HCT116 (cell line): ENCODE measurements around the gene TAS1R2. TPM values are rescaled to one million over a fixed set of nuclear protein-coding genes. Genes with fewer than 3 reads are reported as not detected.

ENCODE experiments used
- ATAC-seq: fragments of 200-7000 bp; cut with Tn5 transposase; 2 replicates; pipeline ENCODE4 v1.9.1; 2020; ENCODE audit warnings: mild to moderate bottlenecking, moderate library complexity
- BruUV-seq: library from RNA; stranded (reverse); fragments of 400-500 nt; replicated peaks from 2 replicates; lab custom pipeline; 2021; lab: Mats Ljungman, UMichigan
- CTCF ChIA-PET: fragments of 300-600 bp; sonication (Branson Sonifier 250); formaldehyde crosslinking; loops from one replicate; lab custom pipeline; 2021; ENCODE audit warnings: antibody characterized with exemption; lab: Charles Lee
- POLR2A ChIA-PET: fragments of 300-600, 350-600 bp; sonication (Branson Sonifier 250); formaldehyde crosslinking; loops from one replicate; lab custom pipeline; 2021; ENCODE audit warnings: antibody characterized with exemption; lab: Charles Lee
- RAD21 ChIA-PET, 2 experiments: fragments of 300-600 bp; sonication (Branson Sonifier 250); formaldehyde crosslinking; loops; one replicate each; lab custom pipeline; 2023; ENCODE audit warnings: low total read pairs in 2 of 2; ENCODE audit not compliant: uncharacterized antibody in 2 of 2, unreplicated experiment in 2 of 2, low non-redundant PET in 1 of 2; lab: Charles Lee
- DNase-seq: peaks from one replicate; pipeline ENCODE4 v3.0.0-alpha.2; 2010; ENCODE audit warnings: low read depth, low spot score
- H2AFZ ChIP-seq: fragments of 200-600 bp; shearing (Covaris generic), sonication (generic); 2 replicates; pipeline ENCODE4 v1.6.1; 2017; ENCODE audit warnings: low read depth, mixed run types, mixed read lengths, antibody characterized with exemption, low read length; ENCODE audit not compliant: poor library complexity, severe bottlenecking
- H3K27ac ChIP-seq: 2 replicates; pipeline ENCODE4 v1.5.1; 2012; ENCODE audit warnings: low read depth, low read length
- H3K27me3 ChIP-seq: fragments of 200-600 bp; sonication (generic); 2 replicates; pipeline ENCODE4 v1.6.1; 2016; ENCODE audit warnings: mixed run types, low read length, mixed read lengths; ENCODE audit not compliant: insufficient read depth
- H3K36me3 ChIP-seq, 2 experiments: fragments of 200-500 bp in 1 of 2; fragments of 200-600 bp in 1 of 2; sonication (Bioruptor generic) in 1 of 2; sonication (generic) in 1 of 2; 2 replicates each; pipeline versions ENCODE4 v1.5.1 to v1.6.1; 2014 to 2016; ENCODE audit warnings: low read length in 2 of 2, inconsistent platforms in 1 of 2, mixed read lengths in 1 of 2, mixed run types in 1 of 2; ENCODE audit not compliant: insufficient read depth in 2 of 2, control insufficient read depth in 1 of 2
- H3K4me1 ChIP-seq, 2 experiments: fragments of 200-600 bp in 1 of 2; sonication (generic) in 1 of 2; 2 replicates each; pipeline versions ENCODE4 v1.5.1 to v1.6.1; 2012 to 2017; ENCODE audit warnings: low read length in 2 of 2, inconsistent platforms in 1 of 2, mild to moderate bottlenecking in 1 of 2, mixed read lengths in 1 of 2, mixed run types in 1 of 2, moderate library complexity in 1 of 2; ENCODE audit not compliant: insufficient read depth in 2 of 2, control insufficient read depth in 1 of 2
- H3K4me2 ChIP-seq: fragments of 200-600 bp; sonication (generic); 2 replicates; pipeline ENCODE4 v1.6.1; 2017; ENCODE audit warnings: mixed run types, low read length, mixed read lengths
- H3K4me3 ChIP-seq, 2 experiments: fragments of 200-600 bp in 1 of 2; sonication (generic) in 1 of 2; replicated peaks in 1 of 2; 2 replicates each; pipeline ENCODE4 v1.5.1; 2011 to 2016; ENCODE audit warnings: low read length in 2 of 2, control low read depth in 1 of 2, low read depth in 1 of 2, mild to moderate bottlenecking in 1 of 2, mixed read lengths in 1 of 2, mixed run types in 1 of 2
- H3K79me2 ChIP-seq: fragments of 200-600 bp; sonication (generic); 2 replicates; pipeline ENCODE4 v1.6.1; 2017; ENCODE audit warnings: mild to moderate bottlenecking, mixed run types, low read length, moderate library complexity, mixed read lengths; ENCODE audit not compliant: insufficient read depth
- H3K9ac ChIP-seq: fragments of 200-600 bp; sonication (generic); 2 replicates; pipeline ENCODE4 v1.6.1; 2016; ENCODE audit warnings: low read length, mixed read lengths
- H3K9me2 ChIP-seq: fragments of 200-600 bp; sonication (generic), shearing (Covaris generic); 2 replicates; pipeline ENCODE4 v1.6.1; 2017; ENCODE audit warnings: mixed run types, mild to moderate bottlenecking, moderate library complexity; ENCODE audit not compliant: insufficient read depth
- H3K9me3 ChIP-seq, 2 experiments: fragments of 200-500 bp in 1 of 2; fragments of 200-600 bp in 1 of 2; sonication (Bioruptor generic) in 1 of 2; sonication (generic) in 1 of 2; 2 replicates each; pipeline ENCODE4 v1.6.1; 2014 to 2017; ENCODE audit warnings: low read length in 2 of 2, mixed read lengths in 2 of 2, inconsistent platforms in 1 of 2, low read depth in 1 of 2, mild to moderate bottlenecking in 1 of 2, mixed run types in 1 of 2, moderate library complexity in 1 of 2; ENCODE audit not compliant: control insufficient read depth in 1 of 2, insufficient read depth in 1 of 2
- H4K20me1 ChIP-seq: fragments of 200-600 bp; sonication (generic), shearing (Covaris generic); 2 replicates; pipeline ENCODE4 v1.6.1; 2017; ENCODE audit warnings: mixed run types, mild to moderate bottlenecking, moderate library complexity; ENCODE audit not compliant: insufficient read depth
- CEBPB ChIP-seq: IDR thresholded peaks from 2 replicates; pipeline ENCODE4 v1.6.1; 2012; ENCODE audit warnings: low read depth
- POLR2A ChIP-seq: IDR thresholded peaks from 2 replicates; pipeline ENCODE4 v1.7.0; 2011; ENCODE audit warnings: borderline replicate concordance; ENCODE audit not compliant: insufficient read depth, insufficient read length; ENCODE audit errors: extremely low read depth
- RAD21 ChIP-seq: IDR thresholded peaks from 2 replicates; pipeline ENCODE4 v1.6.1; 2012; ENCODE audit warnings: low read depth, mild to moderate bottlenecking
- SP1 ChIP-seq: IDR thresholded peaks from 2 replicates; pipeline ENCODE4 v1.6.1; 2012; ENCODE audit warnings: low read depth
- YY1 ChIP-seq: IDR thresholded peaks from 2 replicates; pipeline ENCODE4 v1.6.1; 2011; ENCODE audit warnings: low read length, low read depth, moderate library complexity, mild to moderate bottlenecking; ENCODE audit not compliant: insufficient replicate concordance; ENCODE audit errors: extremely low read depth
- intact Hi-C: fragments of 100-400 bp; cut with micrococcal nuclease; formaldehyde crosslinking; loops from 2 replicates; pipeline ENCODE4 v1.10.0; 2022
- total RNA-seq: library from RNA; stranded (reverse); gene quantifications from one replicate; pipeline ENCODE4 v1.2.1, GENCODE V29; 2021; ENCODE audit not compliant: unreplicated experiment
- TF ChIP-seq, protein P1 (sequence below): IDR thresholded peaks from 2 replicates; pipeline ENCODE4 v1.6.1; 2012
- TF ChIP-seq, protein P2 (sequence below), 3 experiments: fragments of 200-600 bp in 1 of 3; sonication (generic) in 1 of 3; IDR thresholded peaks in 2 of 3; conservative IDR thresholded peaks in 1 of 3; 2 replicates each; pipeline ENCODE4 v1.5.1; 2012 to 2017; ENCODE audit warnings: low read depth in 2 of 3, low read length in 2 of 3, antibody characterized with exemption in 1 of 3, borderline replicate concordance in 1 of 3, control low read depth in 1 of 3, mild to moderate bottlenecking in 1 of 3, mixed read lengths in 1 of 3, mixed run types in 1 of 3, moderate library complexity in 1 of 3; ENCODE audit not compliant: insufficient read depth in 1 of 3

Gene TAS1R2
- total RNA-seq, 1 experiment from 2014 or later: not detected

DNA sequence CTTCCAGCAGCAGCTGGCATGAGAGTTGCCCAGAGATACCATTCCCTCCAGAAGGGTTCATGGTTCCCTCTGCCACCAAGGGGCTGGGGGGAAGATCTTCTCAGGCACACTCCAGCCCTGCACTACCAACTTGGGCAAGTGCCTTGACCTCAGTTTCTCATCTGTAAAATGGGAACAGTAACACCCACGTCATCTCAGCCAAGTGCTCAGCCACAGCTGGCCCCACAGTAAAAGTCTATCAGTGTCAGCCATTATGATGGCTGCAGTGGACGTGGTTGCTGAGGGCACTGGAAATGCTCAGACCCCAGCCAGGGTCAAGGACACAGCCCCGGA lies 16.3 kb upstream of the TAS1R2 start:
- TF ChIP-seq, protein P1, sequence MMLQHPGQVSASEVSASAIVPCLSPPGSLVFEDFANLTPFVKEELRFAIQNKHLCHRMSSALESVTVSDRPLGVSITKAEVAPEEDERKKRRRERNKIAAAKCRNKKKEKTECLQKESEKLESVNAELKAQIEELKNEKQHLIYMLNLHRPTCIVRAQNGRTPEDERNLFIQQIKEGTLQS: no peak
- TF ChIP-seq POLR2A: no peak
- ChIA-PET POLR2A (no interaction called here), CTCF (interaction anchor here (0.6 to 4.4 kb wide), 13 partner anchors 8 to 294 kb away, joined by 3 to 61 read pairs (median 4); no protein-coding TSS in a partner anchor), RAD21 (interaction anchor here (1.0 to 1.6 kb wide), 1 partner anchor 278 kb away, joined by 9 to 13 read pairs; no protein-coding TSS in a partner anchor)
- Histone ChIP-seq H3K36me3 (no peaks in the 10 kb centered on the region), H3K27me3 (no peaks in the 10 kb centered on the region), H4K20me1 (no peaks in the 10 kb centered on the region), H3K9me3 (no peaks in the 10 kb centered on the region), H3K27ac (no peak overlapping the region), H3K4me3 (no peak overlapping the region), H3K4me2 (no peak overlapping the region), H2AFZ (no peak overlapping the region), H3K79me2 (no peaks in the 10 kb centered on the region), H3K9ac (no peak overlapping the region), H3K4me1 (peaks cover 0 to 6% of the 10 kb centered on the region in 2 experiments; a peak in 1 of 4 replicates), H3K9me2 (no peaks in the 10 kb centered on the region)
- intact Hi-C loops: loop anchor here (1.0 to 2.0 kb wide), 2 partner anchors 55 to 278 kb away; no protein-coding TSS in a partner anchor
- ATAC-seq (no peak), DNase-seq (no peak)
- no TSS peak for BruUV-seq

DNA sequence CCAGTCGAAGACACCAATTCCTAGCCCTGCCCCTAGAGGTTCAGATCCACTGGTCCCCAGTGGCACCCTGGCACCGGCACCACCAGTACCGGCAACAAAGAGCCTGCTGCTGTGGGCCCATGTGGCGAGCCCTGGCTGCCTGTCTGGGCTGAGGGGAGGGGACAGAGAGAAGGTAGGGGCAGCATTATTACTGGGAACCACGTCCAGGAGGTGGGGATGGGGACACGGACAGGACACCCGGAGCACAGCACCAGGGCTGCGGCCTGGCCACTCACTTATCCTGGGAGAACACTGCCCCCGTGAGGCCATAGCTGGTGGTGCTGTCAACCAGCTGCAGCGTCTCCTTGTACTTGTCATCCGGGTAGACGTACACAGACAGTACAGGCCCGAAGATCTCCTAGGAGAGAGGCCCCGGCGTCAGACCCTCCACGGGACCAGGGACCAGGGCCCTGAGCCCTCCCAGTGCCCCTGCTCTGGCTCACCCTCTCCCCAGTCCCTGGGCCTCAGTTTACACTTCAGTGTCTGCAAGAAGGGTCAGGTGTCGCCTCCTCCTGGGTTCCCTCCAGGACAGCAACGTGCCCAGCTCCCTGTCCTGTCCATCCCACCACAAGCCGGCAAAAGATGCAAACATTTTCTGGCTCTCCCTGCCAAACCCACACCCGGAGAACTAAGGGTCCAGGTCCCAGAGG lies 15.8 kb upstream of the TAS1R2 start:
- no peaks in the 10 kb centered on the region for H3K79me2 ChIP-seq
- ChIA-PET POLR2A (no interaction called here), RAD21 (interaction anchor here (1.0 to 1.6 kb wide), 1 partner anchor 278 kb away, joined by 9 to 13 read pairs; no protein-coding TSS in a partner anchor), CTCF (interaction anchor here (0.6 to 4.4 kb wide), 13 partner anchors 8 to 294 kb away, joined by 3 to 61 read pairs (median 4); no protein-coding TSS in a partner anchor)
- H3K36me3 ChIP-seq: no peaks in the 10 kb centered on the region
- H3K9ac ChIP-seq: no peak overlapping the region
- DNase-seq: peak; percentile 81
- H2AFZ ChIP-seq: no peak overlapping the region
- peak; percentile 97 for ATAC-seq
- H3K4me1 ChIP-seq: peaks cover 0 to 6% of the 10 kb centered on the region in 2 experiments; a peak in 1 of 4 replicates
- H3K27ac ChIP-seq: no peak overlapping the region
- TF ChIP-seq, protein P2, sequence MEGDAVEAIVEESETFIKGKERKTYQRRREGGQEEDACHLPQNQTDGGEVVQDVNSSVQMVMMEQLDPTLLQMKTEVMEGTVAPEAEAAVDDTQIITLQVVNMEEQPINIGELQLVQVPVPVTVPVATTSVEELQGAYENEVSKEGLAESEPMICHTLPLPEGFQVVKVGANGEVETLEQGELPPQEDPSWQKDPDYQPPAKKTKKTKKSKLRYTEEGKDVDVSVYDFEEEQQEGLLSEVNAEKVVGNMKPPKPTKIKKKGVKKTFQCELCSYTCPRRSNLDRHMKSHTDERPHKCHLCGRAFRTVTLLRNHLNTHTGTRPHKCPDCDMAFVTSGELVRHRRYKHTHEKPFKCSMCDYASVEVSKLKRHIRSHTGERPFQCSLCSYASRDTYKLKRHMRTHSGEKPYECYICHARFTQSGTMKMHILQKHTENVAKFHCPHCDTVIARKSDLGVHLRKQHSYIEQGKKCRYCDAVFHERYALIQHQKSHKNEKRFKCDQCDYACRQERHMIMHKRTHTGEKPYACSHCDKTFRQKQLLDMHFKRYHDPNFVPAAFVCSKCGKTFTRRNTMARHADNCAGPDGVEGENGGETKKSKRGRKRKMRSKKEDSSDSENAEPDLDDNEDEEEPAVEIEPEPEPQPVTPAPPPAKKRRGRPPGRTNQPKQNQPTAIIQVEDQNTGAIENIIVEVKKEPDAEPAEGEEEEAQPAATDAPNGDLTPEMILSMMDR (IDR thresholded peaks at IDR 0.05 in 2 of 3, conservative IDR thresholded peaks at IDR 0.05 in 1 of 3; ENCODE audit: borderline replicate concordance in 1 of 3, insufficient read depth in 1 of 3, low read depth in 2 of 3, low read length in 2 of 3): peak; percentile 91 to 94 (median 92)
- no peak for TF ChIP-seq CEBPB
- no peak for TF ChIP-seq SP1
- TF ChIP-seq YY1: peak; percentile 19
- TF ChIP-seq RAD21: peak; percentile 89
- no TSS peak for BruUV-seq
- H3K9me3 ChIP-seq: no peaks in the 10 kb centered on the region
- peak overlapping the region; percentile 42; the same call in 1 of the 2 replicates for H3K4me2 ChIP-seq
- no peaks in the 10 kb centered on the region for H3K9me2 ChIP-seq
- intact Hi-C loops: loop anchor here (1.0 to 2.0 kb wide), 2 partner anchors 54 to 278 kb away; no protein-coding TSS in a partner anchor
- H4K20me1 ChIP-seq: no peaks in the 10 kb centered on the region
- H3K4me3 ChIP-seq: no peak overlapping the region
- no peaks in the 10 kb centered on the region for H3K27me3 ChIP-seq
